Measurements from ENCODE around the gene HORMAD2.

- TF ChIP-seq CTCF (conservative IDR thresholded peaks at IDR 0.05; ENCODE audit: low read depth, low read length) (no peak), EZH2 (IDR thresholded peaks at IDR 0.05; ENCODE audit: low read length, unreplicated experiment) (no peak), EZH2phosphoT487 (IDR thresholded peaks at IDR 0.05; ENCODE audit: borderline replicate concordance, low read length) (no peak)
These were observed 36.3 kb downstream of the HORMAD2 start for GRCh38 chr22:30116362-30117117.

Data from PC-3 (cell line).